ENCODE measurements around the gene ZBTB24.

ZBTB24 gene

DNA sequence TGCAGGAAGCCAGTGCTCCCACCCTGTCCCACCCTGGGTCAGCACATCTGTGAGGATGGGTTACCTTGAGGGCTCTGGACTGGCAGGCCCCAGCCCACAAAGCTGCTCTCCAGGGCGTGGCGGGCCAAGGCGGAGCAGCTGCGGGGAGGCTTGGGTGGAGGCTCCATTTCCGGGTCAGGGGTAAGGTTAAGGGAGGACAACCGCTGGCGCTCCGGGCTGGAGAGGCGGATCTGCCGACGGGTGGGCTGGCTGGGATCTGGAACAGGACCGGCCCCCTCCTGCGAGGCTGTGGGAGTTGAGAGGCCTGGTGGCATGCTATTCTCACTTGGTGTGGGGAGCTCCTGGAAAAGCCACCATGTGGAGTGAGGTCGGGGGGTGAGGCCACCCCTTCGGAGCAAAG, 36.9 kb downstream of the ZBTB24 start:
- no peak for TF ChIP-seq GATA3 (IDR thresholded peaks at IDR 0.05; ENCODE audit: low read depth, low read length)
- TF ChIP-seq GATA2 (IDR thresholded peaks at IDR 0.05; ENCODE audit: low read depth, low read length) = no peak

DNA sequence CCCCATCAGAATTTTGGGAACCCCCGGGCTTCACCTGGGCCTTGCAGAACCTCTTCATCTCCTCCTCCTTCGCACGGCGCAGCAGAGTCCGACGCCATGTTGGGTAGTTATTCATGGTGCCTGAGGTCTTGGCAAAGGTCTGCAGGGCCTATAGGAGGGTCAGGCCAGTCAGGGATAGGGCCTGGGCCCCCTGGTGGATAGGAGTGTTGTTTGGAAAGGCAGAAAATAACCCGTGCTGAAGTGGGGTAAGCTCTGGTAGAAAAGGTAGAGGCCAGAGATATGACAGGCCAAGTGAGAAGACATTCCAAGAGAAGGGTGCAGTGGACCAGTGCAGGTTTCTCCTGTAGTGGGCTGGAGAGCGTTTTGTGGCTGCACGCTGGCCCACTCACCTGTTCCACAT, 37.6 kb downstream of the ZBTB24 start:
- TF ChIP-seq GATA3 (IDR thresholded peaks at IDR 0.05; ENCODE audit: low read depth, low read length) (no peak), GATA2 (IDR thresholded peaks at IDR 0.05; ENCODE audit: low read depth, low read length) (no peak)

- TF ChIP-seq GATA3 (IDR thresholded peaks at IDR 0.05; ENCODE audit: low read depth, low read length) = no peak
- no peak for TF ChIP-seq GATA2 (IDR thresholded peaks at IDR 0.05; ENCODE audit: low read depth, low read length)
These were observed 39.5 kb downstream of the ZBTB24 start for GRCh38 chr6:109443425-109443950.

DNA sequence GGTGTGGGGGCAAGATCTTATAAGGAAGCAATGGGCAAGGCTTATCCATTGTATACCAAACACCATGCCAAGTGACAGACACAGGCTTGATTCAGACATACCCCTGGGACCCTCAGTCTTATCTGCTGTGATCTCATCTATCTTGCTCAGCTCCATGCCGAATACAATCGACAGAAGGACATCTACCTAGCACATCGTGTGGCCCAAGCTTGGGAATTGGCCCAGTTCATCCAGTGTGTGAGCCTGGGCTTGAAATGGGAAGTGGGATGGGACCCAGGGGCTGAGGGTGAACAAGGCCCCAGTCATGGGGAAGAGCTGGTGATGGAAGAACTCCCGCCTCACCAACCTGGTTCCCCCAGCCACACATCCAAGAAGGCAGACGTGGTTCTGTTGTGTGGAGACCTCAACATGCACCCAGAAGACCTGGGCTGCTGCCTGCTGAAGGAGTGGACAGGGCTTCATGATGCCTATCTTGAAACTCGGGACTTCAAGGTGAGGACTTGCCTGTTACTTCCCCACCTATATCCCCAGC, 40.6 kb downstream of the ZBTB24 start:
- TF ChIP-seq GATA3 (IDR thresholded peaks at IDR 0.05; ENCODE audit: low read depth, low read length) (no peak), GATA2 (IDR thresholded peaks at IDR 0.05; ENCODE audit: low read depth, low read length) (no peak)

GRCh38 chr6:109441069-109441816, 41.8 kb downstream of the ZBTB24 start:
- TF ChIP-seq GATA2 (IDR thresholded peaks at IDR 0.05; ENCODE audit: low read depth, low read length) = no peak
- no peak for TF ChIP-seq GATA3 (IDR thresholded peaks at IDR 0.05; ENCODE audit: low read depth, low read length)

- TF ChIP-seq GATA3 (IDR thresholded peaks at IDR 0.05; ENCODE audit: low read depth, low read length) (no peak), GATA2 (IDR thresholded peaks at IDR 0.05; ENCODE audit: low read depth, low read length) (no peak)
These were observed 42.5 kb downstream of the ZBTB24 start, which contains the start of the genes PPIL6 and SMPD2 for GRCh38 chr6:109440331-109441068. Gene PPIL6 (minus strand): TSS chr6:109440628. CDS start chr6:109440590, 38 bp downstream. Gene SMPD2 (plus strand): TSS chr6:109440724. CDS start chr6:109441122, 398 bp downstream.

GRCh38 chr6:109436041-109436440, 47.0 kb downstream of the ZBTB24 start:
- no peak for TF ChIP-seq GATA2 (IDR thresholded peaks at IDR 0.05; ENCODE audit: low read depth, low read length)
- TF ChIP-seq GATA3 (IDR thresholded peaks at IDR 0.05; ENCODE audit: low read depth, low read length) = no peak

DNA sequence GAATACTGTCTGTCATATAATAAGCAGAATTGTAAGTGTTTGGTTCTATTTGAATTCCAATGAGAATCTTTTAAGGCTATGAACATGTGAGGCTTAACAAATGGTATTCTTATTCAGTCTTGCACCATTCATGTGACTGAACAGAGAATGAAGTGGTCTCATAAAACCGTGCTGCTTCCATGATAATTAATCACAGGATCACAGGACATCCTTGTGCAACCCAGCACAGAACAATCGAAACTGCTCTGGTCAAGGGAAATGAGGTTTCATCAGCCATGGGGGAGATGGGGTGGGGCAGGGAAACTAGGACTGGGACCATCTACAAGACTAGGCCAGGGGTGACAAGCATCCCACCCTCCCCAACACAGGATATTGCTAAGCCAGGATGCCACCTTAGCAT, 48.6 kb downstream of the ZBTB24 start:
- TF ChIP-seq GATA3 (IDR thresholded peaks at IDR 0.05; ENCODE audit: low read depth, low read length) (no peak), GATA2 (IDR thresholded peaks at IDR 0.05; ENCODE audit: low read depth, low read length) (no peak)

DNA sequence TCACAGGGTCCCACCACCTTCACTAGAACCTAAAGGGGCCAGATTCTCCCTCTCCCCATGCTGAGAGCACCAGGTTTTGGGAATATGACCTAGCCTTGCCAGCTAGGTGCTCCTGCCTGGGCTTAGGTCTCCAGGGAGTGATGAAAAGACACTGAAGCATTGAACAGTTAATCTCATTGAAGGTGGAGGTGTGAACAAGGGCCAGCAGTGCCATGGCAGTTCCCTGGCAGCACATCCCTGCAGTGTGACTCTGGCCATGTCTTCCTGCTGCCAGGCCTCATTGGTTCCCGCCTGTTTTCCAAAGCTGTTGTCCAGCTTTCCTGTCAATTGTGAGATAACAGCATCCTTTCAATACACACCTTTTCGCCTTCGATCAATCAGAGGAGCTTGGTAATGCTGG, 53.5 kb downstream of the ZBTB24 start:
- no peak for TF ChIP-seq GATA3 (IDR thresholded peaks at IDR 0.05; ENCODE audit: low read depth, low read length)
- no peak for TF ChIP-seq GATA2 (IDR thresholded peaks at IDR 0.05; ENCODE audit: low read depth, low read length)

- no peak for TF ChIP-seq GATA3 (IDR thresholded peaks at IDR 0.05; ENCODE audit: low read depth, low read length)
- no peak for TF ChIP-seq GATA2 (IDR thresholded peaks at IDR 0.05; ENCODE audit: low read depth, low read length)
These were observed 54.0 kb downstream of the ZBTB24 start for GRCh38 chr6:109428889-109429477.

DNA sequence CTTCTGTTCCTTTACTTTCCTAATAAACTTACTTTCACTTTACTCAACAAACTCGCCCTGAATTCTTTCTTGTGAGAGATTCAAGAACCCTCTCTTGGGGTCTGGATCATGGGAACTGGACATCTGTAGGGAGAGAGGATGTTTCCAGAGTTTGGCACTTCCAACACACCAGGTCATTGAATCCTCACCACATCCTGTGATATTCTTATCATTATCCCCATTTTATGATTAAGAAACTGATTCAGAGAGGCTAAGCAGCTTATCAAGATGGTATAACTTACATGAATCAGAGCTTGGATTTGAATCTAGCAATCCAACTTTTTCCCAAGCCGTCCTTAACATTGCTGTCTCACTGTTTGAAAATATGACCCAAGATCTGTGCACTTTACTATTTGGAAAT, 58.1 kb downstream of the ZBTB24 start:
- TF ChIP-seq GATA3 (IDR thresholded peaks at IDR 0.05; ENCODE audit: low read depth, low read length) = no peak

DNA sequence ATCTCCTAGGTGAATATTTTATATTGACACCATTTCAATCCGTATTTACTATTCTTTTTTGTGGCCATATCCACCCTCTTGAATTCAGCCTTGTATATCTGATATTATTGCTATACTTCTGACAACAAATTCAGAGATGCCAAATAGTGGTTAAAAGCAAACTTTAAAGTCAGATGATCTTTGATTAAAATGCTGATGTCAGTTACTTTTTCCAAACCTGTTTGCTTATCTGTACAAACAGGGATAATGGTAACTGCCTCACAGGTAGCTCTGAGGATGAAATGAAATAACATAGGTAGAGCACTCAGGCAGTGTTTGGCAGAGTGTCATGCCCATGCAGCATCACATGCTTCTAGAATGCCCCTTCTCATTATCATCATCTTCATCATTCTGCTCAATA, 61.8 kb downstream of the ZBTB24 start:
- TF ChIP-seq GATA2 (IDR thresholded peaks at IDR 0.05; ENCODE audit: low read depth, low read length) (no peak), GATA3 (IDR thresholded peaks at IDR 0.05; ENCODE audit: low read depth, low read length) (no peak)

DNA sequence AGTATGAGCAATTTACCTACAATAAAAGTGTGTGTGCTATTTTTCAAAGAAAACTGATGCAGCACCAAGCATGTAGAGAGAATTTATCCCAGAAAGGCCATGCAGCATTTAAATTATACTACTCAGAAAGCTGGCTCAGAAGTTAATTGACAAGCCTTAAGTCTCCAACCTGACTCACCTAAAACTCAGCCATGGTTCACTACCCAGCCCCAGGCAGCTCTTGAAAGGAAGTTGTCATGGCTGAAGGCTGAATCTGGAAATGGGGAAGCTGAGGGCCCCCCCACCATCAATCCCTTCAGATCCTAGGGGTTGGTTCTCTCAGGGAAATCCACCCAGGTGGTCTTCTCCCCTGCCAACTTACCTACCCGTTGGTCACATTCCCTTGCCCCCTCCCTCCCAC, 62.3 kb downstream of the ZBTB24 start:
- TF ChIP-seq GATA3 (IDR thresholded peaks at IDR 0.05; ENCODE audit: low read depth, low read length) (no peak), GATA2 (IDR thresholded peaks at IDR 0.05; ENCODE audit: low read depth, low read length) (no peak)

- TF ChIP-seq GATA3 (IDR thresholded peaks at IDR 0.05; ENCODE audit: low read depth, low read length) (no peak), GATA2 (IDR thresholded peaks at IDR 0.05; ENCODE audit: low read depth, low read length) (no peak)
These were observed 65.4 kb downstream of the ZBTB24 start for GRCh38 chr6:109417646-109418045.
